ENCODE measurements around the gene MCM8.

DNA sequence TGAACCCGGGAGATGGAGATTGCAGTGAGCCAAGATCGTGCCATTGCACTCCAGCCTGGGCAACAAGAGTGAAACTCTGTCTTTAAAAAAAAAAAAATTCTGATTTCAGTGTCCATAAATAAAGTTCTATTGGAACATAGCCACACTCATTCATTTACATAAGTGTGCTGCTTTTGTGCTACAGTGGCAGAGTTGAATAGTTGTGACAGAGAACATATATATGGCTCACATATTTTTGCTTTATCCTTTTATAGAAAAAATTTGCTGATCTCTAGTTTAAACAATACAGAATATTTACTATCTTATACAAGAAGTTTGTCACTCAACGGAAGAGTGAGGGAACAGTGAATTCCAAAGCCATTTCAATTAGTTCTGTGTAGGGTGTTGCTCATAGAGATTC is 18.0 kb downstream of the MCM8 start:
- TF ChIP-seq CTCF (IDR thresholded peaks at IDR 0.05; ENCODE audit: insufficient read depth, low read length): no peak
- TF ChIP-seq POLR2AphosphoS5 (IDR thresholded peaks at IDR 0.05; ENCODE audit: low read depth): no peak
- no peak for TF ChIP-seq GABPA (IDR thresholded peaks at IDR 0.05; ENCODE audit: low read depth)

Measured in HL-60 (cell line).